Hepatocyte (in vitro differentiated cells): ENCODE measurements around the gene FSD1L. TPM values are rescaled to one million over a fixed set of nuclear protein-coding genes. Genes with fewer than 3 reads are reported as not detected.
A peak's percentile ranks its signal among the peaks of the same experiment; 100 is the strongest.

Experiments
- DNase-seq: peaks from one replicate; pipeline ENCODE4 v3.0.0-alpha.2; 2016; ENCODE audit warnings: low spot score
- H2AFZ ChIP-seq: fragments of 200-600 bp; sonication (generic); 2 replicates; pipeline ENCODE4 v1.6.0; 2016; ENCODE audit warnings: antibody characterized with exemption, mild to moderate bottlenecking
- H3K27ac ChIP-seq: fragments of 200-600 bp; sonication (generic); 2 replicates; pipeline ENCODE4 v1.5.1; 2016; ENCODE audit warnings: mild to moderate bottlenecking
- H3K27me3 ChIP-seq: fragments of 200-600 bp; sonication (generic); 2 replicates; pipeline ENCODE4 v1.6.1; 2016
- H3K36me3 ChIP-seq: fragments of 200-600 bp; sonication (generic); replicated peaks from 2 replicates; pipeline ENCODE4 v1.5.1; 2016; ENCODE audit warnings: low read depth; ENCODE audit not compliant: insufficient read depth
- H3K4me1 ChIP-seq: fragments of 200-600 bp; sonication (generic); 2 replicates; pipeline ENCODE4 v1.5.1; 2016; ENCODE audit warnings: mild to moderate bottlenecking, moderate library complexity; ENCODE audit not compliant: insufficient read depth
- H3K4me2 ChIP-seq: fragments of 200-600 bp; sonication (generic); 2 replicates; pipeline ENCODE4 v1.6.0; 2016
- H3K4me3 ChIP-seq: fragments of 200-600 bp; sonication (generic); 2 replicates; pipeline ENCODE4 v1.5.1; 2016; ENCODE audit warnings: mild to moderate bottlenecking
- H3K79me2 ChIP-seq: fragments of 200-600 bp; sonication (generic); 2 replicates; pipeline ENCODE4 v1.6.0; 2017; ENCODE audit warnings: mild to moderate bottlenecking
- H3K9me2 ChIP-seq: fragments of 200-600 bp; sonication (generic); replicated peaks from 2 replicates; pipeline ENCODE4 v1.6.0; 2017; ENCODE audit warnings: mild to moderate bottlenecking; ENCODE audit not compliant: insufficient read depth
- H3K9me3 ChIP-seq: fragments of 200-600 bp; sonication (generic); 2 replicates; pipeline ENCODE4 v1.5.1; 2016; ENCODE audit warnings: low read depth, mild to moderate bottlenecking
- H4K20me1 ChIP-seq: fragments of 200-600 bp; sonication (generic); 2 replicates; pipeline ENCODE4 v1.6.0; 2016; ENCODE audit warnings: mild to moderate bottlenecking; ENCODE audit not compliant: insufficient read depth, poor library complexity, severe bottlenecking
- EZH2 ChIP-seq: fragments of 200-600 bp; sonication (generic); IDR thresholded peaks from 2 replicates; pipeline ENCODE4 v1.6.1; 2016; ENCODE audit warnings: antibody characterized with exemption, mild to moderate bottlenecking, borderline replicate concordance
- EZH2phosphoT487 ChIP-seq: fragments of 200-600 bp; sonication (generic); IDR thresholded peaks from one replicate; pipeline ENCODE4 v1.6.1; 2018; ENCODE audit warnings: antibody characterized with exemption, mild to moderate bottlenecking, low read depth, moderate library complexity; ENCODE audit not compliant: unreplicated experiment, severe bottlenecking
- whole genome bisulfite sequencing: methylation state at CpG from one replicate; pipeline ENCODE4 v1.1.6; 2016; ENCODE audit warnings: low lambda C conversion rate; ENCODE audit errors: missing lambda C conversion rate; 5-methylcytosine and 5-hydroxymethylcytosine counted together
- polyA plus RNA-seq: library from polyadenylated mRNA; unstranded; fragments of >200 nt; fragmentation: Nextera tagmentation; extraction: Ambion mirVana; gene quantifications from 2 replicates; pipeline ENCODE4 v1.2.1, GENCODE V29; 2016
- total RNA-seq: library from RNA; depleted of rRNA; stranded (reverse); fragments of >200 nt; gene quantifications from 2 replicates; pipeline ENCODE4 v1.2.3, GENCODE V29; 2014
- TF ChIP-seq, protein P1 (sequence below): fragments of 200-600 bp; sonication (generic); IDR thresholded peaks from 2 replicates; pipeline ENCODE4 v1.5.1; 2016; ENCODE audit warnings: antibody characterized with exemption, mild to moderate bottlenecking; ENCODE audit not compliant: poor library complexity

FSD1L gene
- total and polyA plus RNA-seq, 2 experiments from 2014 or later, result 1.1 to 9.3 TPM

DNA sequence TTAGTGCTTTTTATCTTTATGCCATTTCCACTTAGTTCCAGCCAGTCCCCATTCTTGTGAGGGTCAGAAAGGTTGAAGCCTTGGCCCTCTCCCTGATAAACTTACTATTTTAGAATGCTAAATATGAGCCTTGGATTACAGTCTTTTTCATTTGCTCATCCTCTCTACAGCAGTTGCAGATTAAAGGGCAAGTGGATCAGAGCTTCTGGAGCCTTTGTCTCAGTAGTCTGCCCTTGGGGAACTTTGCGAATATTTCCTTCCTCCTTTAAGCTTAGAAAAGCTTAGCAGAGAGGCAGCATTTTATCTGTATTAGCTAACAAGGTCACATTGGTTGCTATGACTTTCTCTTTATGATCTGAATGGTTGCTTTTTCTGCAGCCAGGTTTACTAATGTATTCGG, 11.5 kb downstream of the FSD1L start:
- DNase-seq, result peak; percentile 11
- Histone ChIP-seq H3K27ac (peak overlapping the region; percentile 29), H3K4me2 (peak overlapping the region; percentile 2), H3K4me1 (peaks cover 8% of the 10 kb centered on the region), H4K20me1 (peaks cover 6% of the 10 kb centered on the region), H2AFZ (no peak overlapping the region), H3K9me2 (no peaks in the 10 kb centered on the region), H3K27me3 (no peaks in the 10 kb centered on the region), H3K79me2 (peaks cover 89% of the 10 kb centered on the region), H3K36me3 (no peaks in the 10 kb centered on the region), H3K4me3 (no peak overlapping the region), H3K9me3 (no peaks in the 10 kb centered on the region)
- WGBS, result 43% methylated on average over 2 of the region's 2 CpGs
- TF ChIP-seq, protein P1, sequence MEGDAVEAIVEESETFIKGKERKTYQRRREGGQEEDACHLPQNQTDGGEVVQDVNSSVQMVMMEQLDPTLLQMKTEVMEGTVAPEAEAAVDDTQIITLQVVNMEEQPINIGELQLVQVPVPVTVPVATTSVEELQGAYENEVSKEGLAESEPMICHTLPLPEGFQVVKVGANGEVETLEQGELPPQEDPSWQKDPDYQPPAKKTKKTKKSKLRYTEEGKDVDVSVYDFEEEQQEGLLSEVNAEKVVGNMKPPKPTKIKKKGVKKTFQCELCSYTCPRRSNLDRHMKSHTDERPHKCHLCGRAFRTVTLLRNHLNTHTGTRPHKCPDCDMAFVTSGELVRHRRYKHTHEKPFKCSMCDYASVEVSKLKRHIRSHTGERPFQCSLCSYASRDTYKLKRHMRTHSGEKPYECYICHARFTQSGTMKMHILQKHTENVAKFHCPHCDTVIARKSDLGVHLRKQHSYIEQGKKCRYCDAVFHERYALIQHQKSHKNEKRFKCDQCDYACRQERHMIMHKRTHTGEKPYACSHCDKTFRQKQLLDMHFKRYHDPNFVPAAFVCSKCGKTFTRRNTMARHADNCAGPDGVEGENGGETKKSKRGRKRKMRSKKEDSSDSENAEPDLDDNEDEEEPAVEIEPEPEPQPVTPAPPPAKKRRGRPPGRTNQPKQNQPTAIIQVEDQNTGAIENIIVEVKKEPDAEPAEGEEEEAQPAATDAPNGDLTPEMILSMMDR, result no peak
- TF ChIP-seq EZH2phosphoT487, result no peak
- TF ChIP-seq EZH2, result no peak

DNA sequence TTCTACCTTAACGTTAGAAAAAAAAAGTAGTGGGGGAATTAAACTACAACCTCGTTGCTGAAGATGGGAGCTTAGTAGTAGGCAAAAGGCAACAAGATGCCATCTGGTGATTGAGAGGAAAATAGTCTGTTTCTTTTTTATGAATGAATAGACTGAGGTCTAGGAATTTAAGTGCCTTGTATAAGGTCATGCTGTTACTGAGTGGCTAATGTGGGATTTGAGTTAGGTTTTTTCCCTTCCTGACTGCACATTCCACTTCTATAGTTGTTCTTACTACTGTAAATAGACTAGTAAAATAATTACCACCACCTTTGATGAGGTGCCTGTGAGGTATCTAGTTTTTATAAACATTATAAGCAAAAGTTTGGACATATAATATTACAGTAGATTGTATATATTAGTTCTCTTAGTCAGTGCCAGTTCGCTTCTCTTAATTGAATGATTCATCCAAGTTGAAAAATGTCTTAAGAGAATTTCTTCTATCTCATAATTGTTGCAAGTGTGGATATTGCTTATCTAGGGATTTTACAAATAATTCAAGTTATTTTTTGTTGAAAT, 19.1 kb downstream of the FSD1L start:
- H3K79me2 ChIP-seq, result peaks cover 22% of the 10 kb centered on the region
- no peaks in the 10 kb centered on the region for H3K36me3 ChIP-seq
- H3K4me2 ChIP-seq, result no peak overlapping the region
- no peak overlapping the region for H3K4me3 ChIP-seq
- DNase-seq, result no peak
- H2AFZ ChIP-seq, result no peak overlapping the region
- H3K27me3 ChIP-seq, result no peaks in the 10 kb centered on the region
- H3K9me3 ChIP-seq, result no peaks in the 10 kb centered on the region
- no peaks in the 10 kb centered on the region for H3K9me2 ChIP-seq
- WGBS, result 72% methylated on average over 3 of the region's 3 CpGs
- no peaks in the 10 kb centered on the region for H4K20me1 ChIP-seq
- H3K4me1 ChIP-seq, result no peaks in the 10 kb centered on the region
- TF ChIP-seq EZH2 (no peak), EZH2phosphoT487 (no peak)
- TF ChIP-seq, protein P1, result no peak
- no peak overlapping the region for H3K27ac ChIP-seq

DNA sequence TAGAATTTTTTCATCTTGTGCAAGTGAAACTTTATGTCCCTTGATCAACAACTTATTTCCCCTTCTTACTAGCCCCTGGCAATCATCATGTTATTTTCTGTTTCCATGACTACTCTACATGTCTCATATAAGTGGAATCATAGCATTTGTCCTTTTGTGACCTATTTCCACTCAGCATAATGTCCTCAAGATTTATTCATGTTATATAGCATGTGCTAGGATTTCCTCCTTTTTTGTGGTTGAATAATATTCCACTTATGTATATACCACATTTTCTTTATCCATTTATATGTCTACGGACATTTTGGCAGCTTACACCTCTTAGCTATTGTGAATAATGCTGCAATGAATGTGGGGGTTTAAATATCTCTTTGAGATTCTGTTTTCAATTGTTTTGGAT, 21.0 kb downstream of the FSD1L start:
- TF ChIP-seq EZH2phosphoT487 (no peak), EZH2 (no peak)
- TF ChIP-seq, protein P1, result no peak
- Histone ChIP-seq H3K36me3 (no peaks in the 10 kb centered on the region), H3K4me1 (no peaks in the 10 kb centered on the region), H3K9me2 (no peaks in the 10 kb centered on the region), H3K27ac (no peak overlapping the region), H3K27me3 (no peaks in the 10 kb centered on the region), H3K4me3 (no peak overlapping the region), H4K20me1 (no peaks in the 10 kb centered on the region), H3K4me2 (no peak overlapping the region), H2AFZ (no peak overlapping the region), H3K79me2 (peaks cover 4% of the 10 kb centered on the region), H3K9me3 (no peaks in the 10 kb centered on the region)
- no peak for DNase-seq
- 100% methylated on average over 1 of the region's 1 CpG for WGBS

DNA sequence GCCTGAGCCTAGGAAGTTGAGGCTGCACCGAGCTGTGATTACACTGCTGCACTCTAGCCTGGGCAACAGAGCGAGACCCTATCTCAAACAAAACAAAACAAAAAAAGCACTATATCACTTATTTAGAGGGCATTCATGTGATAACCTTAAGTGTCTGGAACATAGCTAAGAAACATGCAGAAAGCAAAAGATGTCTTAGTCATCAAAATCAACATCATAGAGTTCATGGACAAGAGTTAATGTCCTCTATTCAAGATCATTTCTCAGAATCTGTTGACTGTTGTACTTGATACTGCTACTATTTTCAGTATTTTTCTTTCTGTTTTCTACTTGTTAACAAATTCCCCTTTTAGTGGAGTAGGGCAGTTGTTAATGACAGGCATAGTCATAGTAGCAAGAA, 25.4 kb downstream of the FSD1L start:
- H2AFZ ChIP-seq, result no peak overlapping the region
- no peaks in the 10 kb centered on the region for H3K27me3 ChIP-seq
- no peaks in the 10 kb centered on the region for H3K4me1 ChIP-seq
- 97% methylated on average over 2 of the region's 2 CpGs for WGBS
- no peaks in the 10 kb centered on the region for H4K20me1 ChIP-seq
- TF ChIP-seq EZH2phosphoT487, result no peak
- no peak for TF ChIP-seq EZH2
- TF ChIP-seq, protein P1, result no peak
- no peak overlapping the region for H3K4me3 ChIP-seq
- DNase-seq, result no peak
- H3K27ac ChIP-seq, result no peak overlapping the region
- H3K36me3 ChIP-seq, result no peaks in the 10 kb centered on the region
- H3K4me2 ChIP-seq, result no peak overlapping the region
- no peaks in the 10 kb centered on the region for H3K9me3 ChIP-seq
- no peaks in the 10 kb centered on the region for H3K79me2 ChIP-seq
- H3K9me2 ChIP-seq, result no peaks in the 10 kb centered on the region
